Islet of Langerhans (tissue), 1 donor: ENCODE results near the gene CLCA4.
A peak's percentile ranks its signal among the peaks of the same experiment; 100 is the strongest.
"Not testable (repeated sequence)": the region's sequence is repeated elsewhere in the genome, so short reads cannot be mapped to it uniquely, and the experiment has no call there.

Experiments used
- FAIRE-seq: peaks from one replicate; lab custom pipeline; 2011; peaks lifted over from hg19 to GRCh38; lab: Jason Lieb, UNC

Gene CLCA4, protein sequence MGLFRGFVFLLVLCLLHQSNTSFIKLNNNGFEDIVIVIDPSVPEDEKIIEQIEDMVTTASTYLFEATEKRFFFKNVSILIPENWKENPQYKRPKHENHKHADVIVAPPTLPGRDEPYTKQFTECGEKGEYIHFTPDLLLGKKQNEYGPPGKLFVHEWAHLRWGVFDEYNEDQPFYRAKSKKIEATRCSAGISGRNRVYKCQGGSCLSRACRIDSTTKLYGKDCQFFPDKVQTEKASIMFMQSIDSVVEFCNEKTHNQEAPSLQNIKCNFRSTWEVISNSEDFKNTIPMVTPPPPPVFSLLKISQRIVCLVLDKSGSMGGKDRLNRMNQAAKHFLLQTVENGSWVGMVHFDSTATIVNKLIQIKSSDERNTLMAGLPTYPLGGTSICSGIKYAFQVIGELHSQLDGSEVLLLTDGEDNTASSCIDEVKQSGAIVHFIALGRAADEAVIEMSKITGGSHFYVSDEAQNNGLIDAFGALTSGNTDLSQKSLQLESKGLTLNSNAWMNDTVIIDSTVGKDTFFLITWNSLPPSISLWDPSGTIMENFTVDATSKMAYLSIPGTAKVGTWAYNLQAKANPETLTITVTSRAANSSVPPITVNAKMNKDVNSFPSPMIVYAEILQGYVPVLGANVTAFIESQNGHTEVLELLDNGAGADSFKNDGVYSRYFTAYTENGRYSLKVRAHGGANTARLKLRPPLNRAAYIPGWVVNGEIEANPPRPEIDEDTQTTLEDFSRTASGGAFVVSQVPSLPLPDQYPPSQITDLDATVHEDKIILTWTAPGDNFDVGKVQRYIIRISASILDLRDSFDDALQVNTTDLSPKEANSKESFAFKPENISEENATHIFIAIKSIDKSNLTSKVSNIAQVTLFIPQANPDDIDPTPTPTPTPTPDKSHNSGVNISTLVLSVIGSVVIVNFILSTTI

GRCh38 chr1:86546787-86547221 is at the start of gene CLCA4:
Gene CLCA4 (plus strand): TSS chr1:86547078. CDS start chr1:86547120, 42 bp downstream.
- no peak for FAIRE-seq

- FAIRE-seq: no peak
Observed at GRCh38 chr1:86498281-86498680, 48.6 kb upstream of the CLCA4 start.

DNA sequence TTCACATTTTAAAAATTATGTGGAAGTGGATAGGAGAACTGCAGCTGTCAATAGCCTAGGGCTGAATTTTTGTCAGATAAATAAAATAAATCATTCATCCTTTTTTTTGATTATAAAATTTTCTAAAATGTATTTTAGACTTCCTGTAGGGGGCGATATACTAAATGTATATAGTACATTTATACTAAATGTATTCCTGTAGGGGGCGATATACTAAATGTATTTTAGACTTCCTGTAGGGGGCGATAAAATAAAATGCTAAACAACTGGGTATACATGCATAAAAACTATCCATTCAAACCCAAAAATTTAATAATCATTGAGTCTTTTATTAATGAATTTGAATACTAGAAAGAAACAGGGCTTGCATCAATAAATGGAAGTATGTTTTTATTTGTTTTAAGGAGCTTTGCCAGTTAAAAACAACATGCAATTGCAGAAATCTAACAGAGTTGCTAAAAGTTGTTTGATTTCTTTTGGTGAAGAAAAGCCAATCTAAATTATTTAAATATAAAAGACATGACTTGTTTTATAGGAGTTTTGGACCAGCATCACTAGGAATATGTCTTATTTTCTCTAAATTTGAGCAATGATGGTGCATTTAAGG is 46.8 kb upstream of the CLCA4 start:
- FAIRE-seq: peak; percentile 92

- FAIRE-seq: peak; percentile 72
Observed at GRCh38 chr1:86500714-86501113, 46.2 kb upstream of the CLCA4 start.

DNA sequence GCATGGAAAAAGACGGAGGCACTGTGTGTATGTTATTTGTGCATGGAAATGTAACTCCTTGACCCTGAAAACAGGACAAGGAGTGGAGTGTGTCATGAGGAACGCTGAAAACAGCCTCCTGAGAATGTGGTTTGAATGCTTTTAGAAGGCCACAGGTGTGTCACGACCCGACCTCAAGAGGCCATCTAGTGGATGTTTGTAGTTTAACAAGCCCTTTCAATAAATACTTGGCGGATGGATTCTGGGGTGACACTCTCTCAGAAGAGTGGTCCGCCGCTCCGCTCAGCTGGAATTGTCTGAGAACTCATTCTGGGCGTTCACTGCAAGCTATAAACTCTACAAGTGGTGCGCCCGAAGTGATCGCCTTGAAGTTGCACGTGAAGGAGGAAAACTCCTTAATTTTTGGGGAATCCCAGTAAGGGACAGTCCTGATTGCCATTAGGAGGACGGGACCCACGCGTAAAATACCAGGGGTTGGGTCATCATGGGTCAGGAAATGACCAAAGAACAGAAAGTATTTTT is 44.7 kb upstream of the CLCA4 start:
- not testable (repeated sequence) for FAIRE-seq

GRCh38 chr1:86502721-86503405 is 44.0 kb upstream of the CLCA4 start:
- peak; percentile 47 for FAIRE-seq

GRCh38 chr1:86503406-86504136 is 43.3 kb upstream of the CLCA4 start:
- no peak for FAIRE-seq

- no peak for FAIRE-seq
Observed at GRCh38 chr1:86504137-86504479, 42.8 kb upstream of the CLCA4 start.

- FAIRE-seq: no peak
Observed at GRCh38 chr1:86504895-86505563, 41.8 kb upstream of the CLCA4 start.

DNA sequence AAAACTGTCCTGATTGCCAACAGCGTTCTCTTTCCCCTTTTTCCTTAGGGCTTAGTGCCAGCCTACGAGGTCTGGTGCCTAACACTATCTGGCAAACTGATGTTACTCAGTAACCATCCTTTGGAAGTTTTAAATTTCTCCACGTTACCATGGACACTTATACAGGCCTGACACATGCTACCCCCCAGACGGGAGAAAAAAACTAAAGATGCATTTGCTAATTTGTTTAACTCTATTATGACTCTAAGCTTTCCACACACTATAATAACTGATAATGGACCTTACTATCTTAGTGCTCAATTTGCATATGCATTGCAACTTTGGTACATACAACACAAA is 41.3 kb upstream of the CLCA4 start:
- FAIRE-seq: no peak

DNA sequence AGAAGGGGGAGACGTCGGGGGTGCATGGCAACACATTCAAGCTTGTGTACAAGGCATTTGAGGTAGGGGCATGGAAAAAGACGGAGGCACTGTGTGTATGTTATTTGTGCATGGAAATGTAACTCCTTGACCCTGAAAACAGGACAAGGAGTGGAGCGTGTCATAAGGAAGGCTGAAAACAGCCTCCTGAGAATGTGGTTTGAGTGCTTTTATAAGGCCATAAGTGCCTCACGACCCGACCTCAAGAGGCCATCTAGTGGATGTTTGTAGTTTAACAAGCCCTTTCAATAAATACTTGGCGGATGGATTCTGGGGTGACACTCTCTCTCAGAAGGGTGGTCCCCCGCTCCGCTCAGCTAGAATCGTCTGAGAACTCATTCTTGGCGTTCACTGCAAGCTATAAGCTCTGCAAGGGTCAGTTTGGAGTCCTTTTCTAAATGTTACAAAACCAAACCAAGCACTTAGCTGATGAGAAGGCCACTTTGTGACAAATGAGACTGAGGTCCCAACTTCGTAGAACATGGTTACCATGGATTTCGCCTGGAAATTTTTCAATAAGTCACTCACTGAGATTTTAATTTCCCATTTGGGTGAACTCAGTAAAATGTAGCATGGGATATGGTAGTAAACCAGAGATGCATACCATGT is 38.8 kb upstream of the CLCA4 start:
- peak; percentile 24 for FAIRE-seq

- no peak for FAIRE-seq
Observed at GRCh38 chr1:86508583-86508969, 38.3 kb upstream of the CLCA4 start.

DNA sequence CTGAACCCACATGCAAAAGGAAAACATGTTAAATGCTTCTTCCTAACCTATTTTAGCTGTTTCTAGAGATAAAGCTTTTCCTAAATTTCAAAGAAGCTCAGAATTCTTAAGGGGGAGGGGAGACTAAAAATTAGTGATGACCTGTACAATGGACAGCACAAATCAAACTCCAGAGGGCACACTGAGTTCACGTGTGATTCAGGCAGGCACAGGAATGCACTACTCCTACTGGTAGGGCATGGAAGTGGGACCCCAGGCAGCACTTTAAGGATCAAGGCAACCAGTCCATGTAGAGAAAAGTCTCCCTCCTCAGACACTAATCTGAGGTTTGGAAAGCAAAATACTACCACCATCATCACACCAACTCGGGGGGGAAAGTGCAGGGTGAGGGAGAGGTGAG is 31.3 kb upstream of the CLCA4 start:
- no peak for FAIRE-seq

GRCh38 chr1:86516335-86516734 is 30.5 kb upstream of the CLCA4 start:
- no peak for FAIRE-seq

DNA sequence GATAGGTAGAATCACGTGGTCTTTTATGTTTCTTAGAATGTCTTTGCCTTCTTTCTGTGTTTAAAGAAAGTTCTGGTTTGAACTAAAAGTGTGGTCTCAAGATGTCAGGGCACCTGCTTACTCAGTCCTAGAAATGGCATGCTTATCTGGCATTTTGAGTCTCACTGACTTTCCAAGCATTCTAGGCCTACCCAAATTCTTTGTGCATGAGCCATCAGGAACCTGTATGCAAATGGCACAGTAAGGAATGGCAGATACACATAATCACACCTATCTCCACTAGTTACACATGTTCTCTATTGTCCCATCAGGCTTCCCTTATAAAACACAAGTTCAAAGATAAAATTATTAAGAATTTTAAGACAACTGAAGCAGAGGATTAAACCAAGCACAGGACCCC is 29.5 kb upstream of the CLCA4 start:
- FAIRE-seq: no peak

DNA sequence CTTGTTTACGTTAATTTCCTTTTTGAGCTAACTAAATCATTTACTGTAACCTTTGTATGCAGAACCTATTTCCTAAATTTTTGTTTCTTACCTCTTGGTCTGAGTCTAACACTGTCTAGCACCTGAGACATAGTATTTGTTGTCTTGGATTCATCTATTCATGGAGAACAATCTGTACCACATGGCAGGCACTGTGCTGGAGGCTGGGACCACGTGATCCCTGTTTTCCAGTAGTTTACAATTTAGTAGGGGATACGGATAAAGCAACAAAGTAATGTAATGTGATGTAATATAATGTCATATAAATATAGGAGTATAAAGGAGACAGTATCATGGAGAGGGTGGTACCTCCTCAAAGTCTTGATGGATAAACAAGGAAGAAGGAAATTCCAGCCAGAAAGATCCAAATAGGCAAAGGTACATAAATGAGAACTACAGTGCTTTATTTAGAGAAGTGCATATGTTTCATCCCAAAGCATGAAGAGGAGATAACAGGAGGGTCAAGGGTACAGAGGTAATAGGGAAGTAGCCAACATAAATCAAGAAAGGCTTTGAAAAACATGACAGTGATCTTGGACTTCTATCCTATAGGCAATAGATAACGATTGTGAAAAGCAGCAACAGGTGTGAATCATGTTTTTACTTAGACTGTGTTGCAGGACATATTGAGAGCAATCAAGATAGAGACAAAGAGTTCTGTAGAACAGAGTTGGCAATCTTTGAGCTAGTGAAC is 25.9 kb upstream of the CLCA4 start:
- no peak for FAIRE-seq

- no peak for FAIRE-seq
Observed at GRCh38 chr1:86521522-86521891, 25.4 kb upstream of the CLCA4 start.

DNA sequence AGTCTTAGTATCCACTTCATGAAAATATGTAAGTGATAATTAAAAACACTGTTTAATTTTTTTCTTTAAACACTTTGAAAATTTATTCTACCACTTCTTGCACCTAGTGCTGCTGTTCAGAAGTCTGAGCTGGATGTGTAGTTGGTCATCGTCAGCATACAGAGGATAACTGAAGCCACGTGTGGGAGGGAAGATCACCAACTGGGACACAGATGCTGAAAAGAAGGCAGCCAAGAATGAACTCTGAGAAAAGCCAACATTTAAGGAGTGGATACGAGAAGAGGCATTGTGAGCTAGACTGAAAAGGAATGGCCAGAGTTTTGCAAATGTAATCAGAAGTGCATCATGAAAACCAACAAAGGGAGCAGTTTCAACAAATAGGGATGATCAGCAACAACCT is 24.6 kb upstream of the CLCA4 start:
- FAIRE-seq: no peak

- FAIRE-seq: no peak
Observed at GRCh38 chr1:86523670-86524354, 23.1 kb upstream of the CLCA4 start.
